GM15510 (cell line): Measurements from ENCODE around the gene MRAP.

ENCODE experiments used
- POLR2A ChIP-seq: IDR thresholded peaks from 3 replicates; pipeline ENCODE4 v1.6.1; 2011; ENCODE audit warnings: borderline replicate concordance; ENCODE audit not compliant: insufficient read length; ENCODE audit errors: extremely low read depth

MRAP gene

DNA sequence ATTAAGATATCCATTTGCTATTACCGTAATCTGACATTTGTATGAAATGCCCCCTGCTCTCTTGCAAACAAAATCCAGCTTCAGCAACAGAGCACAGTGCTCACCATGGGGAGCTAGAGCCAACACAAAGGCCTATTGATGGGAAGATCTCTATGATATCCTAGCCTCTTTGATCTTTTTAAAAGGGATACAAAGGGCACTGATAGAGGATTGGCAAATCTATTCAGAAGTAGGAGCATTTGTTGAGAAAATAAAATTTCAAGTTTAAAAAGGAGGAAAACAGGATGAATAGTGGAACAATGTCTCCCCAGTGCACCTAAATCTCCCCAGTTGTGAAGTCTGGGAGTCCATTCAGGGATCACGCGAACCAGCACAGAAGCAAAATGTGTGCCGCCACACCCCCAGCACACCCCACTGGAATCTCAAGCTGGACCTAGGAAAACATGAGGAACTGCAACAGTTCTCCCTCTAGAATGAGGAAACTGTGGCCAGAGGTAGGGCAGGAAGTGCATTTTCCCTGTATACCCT lies 32.2 kb downstream of the MRAP start:
- TF ChIP-seq POLR2A = no peak

DNA sequence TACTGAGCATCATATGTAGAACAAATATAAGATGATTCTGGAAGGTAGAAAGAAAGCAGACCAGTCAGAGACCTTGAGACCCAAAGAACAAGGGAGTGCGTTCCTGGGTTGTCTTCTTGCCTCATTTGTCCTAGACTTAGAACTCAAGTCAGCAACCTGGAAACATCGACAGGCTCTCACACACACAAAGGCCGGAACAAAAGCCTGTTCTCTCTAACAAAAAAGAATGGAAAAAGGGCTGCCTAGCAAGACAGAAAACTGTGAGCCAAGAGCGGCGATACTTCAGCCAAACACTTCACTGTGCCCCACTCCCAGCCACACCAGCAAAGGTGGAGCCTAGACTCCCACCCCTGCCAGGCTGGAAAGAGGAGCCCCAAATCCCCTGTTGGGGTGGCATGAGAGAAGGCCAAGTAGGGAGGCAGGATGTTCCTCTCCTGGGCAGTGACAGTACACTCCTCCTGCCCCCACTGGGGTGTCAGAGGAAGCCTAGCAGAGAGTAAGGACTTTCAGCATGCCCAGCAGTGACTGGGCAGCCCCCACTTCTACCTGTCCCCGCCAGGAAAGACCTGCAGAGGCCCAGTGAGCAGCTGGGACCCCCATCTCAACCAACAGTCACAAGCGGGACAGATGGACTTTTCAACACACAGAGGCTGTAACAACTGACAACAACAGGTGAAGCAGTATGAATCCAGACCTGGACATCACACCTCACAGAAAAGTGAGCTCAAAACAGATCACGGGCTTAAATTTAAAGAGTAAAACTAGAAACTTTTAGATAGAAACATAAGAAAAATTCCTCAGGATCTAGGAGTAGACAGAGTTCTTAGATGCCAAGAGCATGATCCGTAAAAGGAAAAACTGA lies 33.0 kb downstream of the MRAP start:
- no peak for TF ChIP-seq POLR2A

DNA sequence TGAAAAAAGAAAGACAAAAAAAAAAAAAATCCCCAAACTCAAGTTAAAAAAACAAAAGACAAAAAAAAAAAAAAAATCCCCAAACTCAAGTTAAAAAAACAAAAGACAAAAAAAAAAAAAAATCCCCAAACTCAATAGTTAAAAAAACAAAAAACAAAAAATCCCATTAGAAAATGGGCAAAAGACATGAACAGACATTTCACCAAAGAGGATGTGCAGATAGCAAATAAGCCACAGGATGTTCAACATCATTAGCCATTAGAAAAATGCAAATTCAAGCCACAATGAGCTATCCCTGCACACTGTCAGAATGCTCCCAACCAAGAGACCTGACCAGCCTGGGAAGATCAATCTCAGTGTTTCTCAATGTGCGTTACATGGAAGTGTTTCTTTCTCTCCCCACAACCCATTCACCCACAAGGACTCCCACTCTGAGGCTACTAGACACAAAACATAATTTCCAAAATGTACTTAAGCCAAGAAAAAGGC lies 33.9 kb downstream of the MRAP start:
- TF ChIP-seq POLR2A = no peak

DNA sequence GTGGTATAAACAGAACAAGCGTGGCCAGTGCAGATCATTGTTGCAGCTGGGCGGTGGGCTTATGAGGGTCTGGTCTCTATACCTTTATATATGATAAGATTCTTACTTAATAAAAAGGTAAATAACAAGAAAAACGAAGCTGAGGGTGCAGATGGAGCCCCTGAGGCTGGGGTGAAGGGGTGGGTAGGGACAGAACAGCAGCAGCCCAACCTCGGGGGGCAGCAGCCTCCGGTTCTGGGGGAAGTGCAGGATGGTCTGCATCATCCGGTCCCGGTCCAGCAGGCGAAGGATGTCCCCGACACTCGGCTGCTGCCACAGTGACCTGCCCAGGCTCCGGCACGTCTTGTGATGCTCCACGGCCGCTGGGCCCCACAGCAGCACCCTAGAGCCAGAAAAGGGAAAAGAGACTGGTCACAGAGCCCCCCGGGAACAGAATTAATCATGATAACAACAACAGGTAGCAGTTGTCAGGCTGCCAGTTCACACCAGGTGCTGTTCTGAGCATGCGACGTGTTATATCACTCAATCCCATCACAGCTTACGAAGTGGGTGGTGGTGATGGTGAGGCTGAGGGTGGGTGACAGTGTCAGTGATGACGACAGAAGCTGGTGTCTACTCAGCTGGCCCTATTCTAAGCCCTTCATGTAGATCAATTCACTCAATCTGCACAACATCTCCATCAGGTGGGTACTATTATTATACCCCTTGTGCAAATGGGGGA lies 35.5 kb downstream of the MRAP start:
- TF ChIP-seq POLR2A = no peak

DNA sequence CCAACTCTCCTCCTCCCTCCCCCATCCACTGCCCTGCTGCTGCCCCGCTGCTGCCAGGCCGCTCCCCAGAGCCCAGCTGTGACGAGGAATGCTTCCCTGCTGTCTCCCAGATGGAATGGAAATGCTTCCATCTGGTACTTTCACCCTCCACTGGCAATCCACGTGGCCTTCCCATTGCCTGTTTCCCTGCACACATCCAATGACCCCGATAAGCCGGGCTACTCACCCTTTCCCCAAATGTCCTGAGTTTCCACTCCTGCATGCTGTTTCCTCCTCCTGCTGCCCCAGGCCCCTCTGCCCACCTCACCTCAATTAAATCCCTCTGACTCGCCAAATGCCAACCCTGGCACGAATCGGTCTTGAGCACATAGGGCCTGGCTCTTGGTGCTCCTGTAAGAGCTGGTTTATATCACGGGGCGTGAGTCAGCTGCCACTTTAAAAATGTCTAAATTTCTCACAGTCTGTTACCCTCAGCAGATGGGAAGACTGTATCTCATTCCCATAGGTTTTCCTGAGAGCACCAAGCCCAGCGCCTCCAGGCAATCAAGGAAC lies 36.4 kb downstream of the MRAP start:
- TF ChIP-seq POLR2A = no peak

DNA sequence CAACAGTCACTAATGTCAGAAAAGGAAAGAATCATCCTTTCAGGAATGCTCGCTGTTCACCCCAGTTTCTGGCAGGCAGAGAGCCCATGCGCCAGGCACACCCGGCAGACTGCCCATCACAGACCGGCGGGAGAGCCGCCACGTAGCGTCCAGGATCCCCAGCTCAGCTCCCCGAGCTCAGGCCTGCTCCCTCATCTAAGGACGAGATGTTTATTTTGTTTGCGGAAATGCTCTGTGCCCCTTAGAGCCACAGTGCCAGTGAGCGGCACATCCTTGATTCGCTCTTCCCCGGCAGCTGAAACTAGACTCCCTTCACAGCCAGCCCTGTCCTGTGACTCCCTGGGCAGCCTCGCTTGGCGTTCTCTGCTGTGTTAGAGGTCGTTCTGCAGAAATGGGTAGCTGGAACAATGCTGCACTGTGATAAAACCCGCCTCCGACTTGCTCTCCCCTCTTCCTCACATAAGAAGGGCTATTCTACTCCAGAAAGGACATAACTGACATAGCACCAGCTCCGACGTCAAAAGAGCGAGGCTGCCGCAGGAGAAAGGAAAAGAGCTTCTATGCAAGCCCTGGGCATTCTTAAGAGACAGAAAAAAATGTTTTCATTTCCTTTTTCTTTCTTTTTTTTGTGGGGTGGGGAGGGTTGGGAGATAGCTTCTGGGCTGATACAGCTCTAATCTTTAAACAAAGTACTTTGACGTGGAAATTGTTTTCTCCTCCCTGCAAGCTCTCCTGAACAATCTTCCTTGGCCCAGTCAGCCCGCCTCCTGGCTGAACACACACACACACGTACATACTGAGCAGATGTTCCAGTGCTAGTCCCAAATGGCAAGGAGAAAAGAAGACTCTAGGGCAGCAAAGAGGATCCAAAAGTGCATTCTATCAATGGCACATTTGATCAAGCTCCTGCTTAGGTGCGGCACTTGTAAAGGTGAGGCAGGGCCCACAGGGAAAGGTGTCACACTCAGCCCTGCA lies 37.2 kb downstream of the MRAP start:
- TF ChIP-seq POLR2A = no peak

DNA sequence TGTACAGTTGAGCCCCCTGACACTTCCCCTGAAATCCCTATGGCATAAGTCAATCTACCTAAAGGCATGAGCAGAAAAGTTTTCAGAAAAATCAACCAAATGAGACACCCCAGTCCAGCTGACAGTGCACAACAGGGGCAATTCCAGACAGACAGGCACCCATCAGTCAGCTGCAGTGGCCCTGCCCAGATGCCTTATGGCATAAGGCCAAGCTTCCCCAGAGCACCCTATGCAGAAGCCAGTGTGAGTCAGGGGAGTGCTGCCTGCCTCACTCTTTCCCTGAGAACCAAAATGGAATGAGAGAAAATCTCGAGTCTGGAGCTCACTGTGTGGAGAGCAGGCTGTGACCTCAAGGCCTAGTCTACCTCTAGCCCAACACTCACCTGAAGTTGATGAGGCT lies 38.1 kb downstream of the MRAP start:
- no peak for TF ChIP-seq POLR2A

DNA sequence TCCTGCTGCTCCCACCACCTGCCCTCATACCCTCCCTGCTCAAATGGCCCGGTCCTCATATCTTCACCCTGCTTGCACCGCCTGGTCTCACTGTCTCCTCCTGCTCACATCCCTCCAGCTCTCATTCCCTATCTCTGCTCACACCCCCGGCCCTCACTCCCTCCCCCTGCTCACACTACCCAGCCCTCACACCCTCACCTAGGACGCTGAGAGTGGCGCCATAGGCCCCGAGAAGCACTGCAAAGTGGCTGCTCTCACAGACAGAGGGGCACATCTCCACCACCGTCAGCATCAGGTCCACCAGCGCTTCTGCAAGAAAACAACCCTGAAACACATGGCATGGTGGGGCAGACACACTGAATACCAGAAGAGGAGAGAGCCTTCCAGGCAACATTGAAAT lies 38.6 kb downstream of the MRAP start:
- no peak for TF ChIP-seq POLR2A

DNA sequence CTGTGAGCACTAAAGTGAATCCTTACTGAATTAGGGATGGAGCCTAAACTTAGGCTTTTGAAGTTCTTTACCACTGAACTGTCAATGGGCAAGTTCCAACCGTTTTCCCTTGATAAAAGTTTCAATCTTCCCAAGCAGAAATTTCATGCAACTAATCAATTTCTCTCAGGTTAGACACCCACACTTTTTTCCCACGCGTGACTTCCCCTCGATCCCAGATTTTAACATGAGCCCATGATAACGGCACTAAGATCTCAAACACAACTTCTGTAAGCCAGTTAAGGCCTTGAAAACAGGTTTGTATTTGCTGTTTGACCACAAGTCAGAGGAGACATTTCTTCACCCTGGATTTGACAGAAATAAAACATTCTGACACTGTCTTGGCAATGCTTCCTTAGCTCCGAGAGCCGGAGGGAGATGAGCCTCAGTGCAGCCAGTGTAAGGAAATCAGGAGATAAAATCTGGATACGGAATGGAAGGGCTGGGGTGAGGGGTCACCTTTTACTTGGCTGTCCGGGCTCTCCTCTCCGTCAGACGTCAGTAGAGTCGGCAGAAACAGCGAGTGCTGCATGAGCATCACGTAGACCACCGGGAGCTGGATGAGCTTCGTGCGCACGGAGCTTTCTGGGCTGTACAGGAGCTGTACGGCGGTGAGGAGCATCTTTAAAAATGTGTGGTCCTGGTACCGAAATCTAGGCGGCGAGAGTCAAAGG lies 39.7 kb downstream of the MRAP start:
- TF ChIP-seq POLR2A = no peak

DNA sequence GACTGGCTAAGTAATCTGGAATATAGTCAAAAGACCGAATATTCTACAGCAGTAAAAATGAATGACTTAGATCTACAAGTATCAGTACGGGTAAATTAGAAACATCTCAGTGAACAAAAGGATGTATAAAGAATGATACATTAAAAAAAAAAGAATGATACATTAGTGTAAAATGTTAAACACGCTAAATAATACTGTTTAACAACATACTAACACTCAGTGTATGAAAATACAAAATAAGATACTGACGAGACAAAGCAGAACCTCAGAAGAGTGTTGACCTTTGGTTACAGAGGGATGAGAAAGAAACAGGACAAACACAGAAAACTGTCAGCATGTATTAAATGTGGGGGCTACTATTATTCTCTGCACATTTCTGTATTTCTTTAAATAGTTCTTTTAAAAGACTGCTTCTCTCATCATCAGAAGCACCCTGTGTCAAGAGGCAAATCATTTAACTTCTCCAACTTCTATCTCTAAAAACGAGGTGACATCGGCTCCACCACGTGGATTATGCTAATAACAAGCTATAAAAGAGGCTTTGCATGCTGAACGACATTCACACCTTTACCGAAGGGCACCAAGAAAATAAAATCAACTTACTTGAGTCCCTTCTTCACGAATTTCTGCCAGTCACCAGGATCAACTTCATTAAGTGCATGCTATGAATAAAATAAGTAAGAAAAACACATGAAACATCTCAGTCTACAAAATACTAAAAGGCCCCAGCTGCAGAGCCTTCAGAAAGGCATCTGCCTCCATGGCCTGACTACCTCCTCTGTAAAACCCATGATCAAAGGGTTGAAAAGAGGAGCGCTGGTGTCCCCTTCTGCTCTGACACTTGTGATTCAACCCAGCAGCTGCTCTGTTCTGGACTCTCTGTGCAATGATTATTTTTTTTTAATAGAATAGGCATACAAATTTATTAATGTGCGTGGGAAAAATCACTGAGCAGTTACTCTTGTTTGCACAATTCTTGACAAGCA lies 42.5 kb downstream of the MRAP start:
- no peak for TF ChIP-seq POLR2A

DNA sequence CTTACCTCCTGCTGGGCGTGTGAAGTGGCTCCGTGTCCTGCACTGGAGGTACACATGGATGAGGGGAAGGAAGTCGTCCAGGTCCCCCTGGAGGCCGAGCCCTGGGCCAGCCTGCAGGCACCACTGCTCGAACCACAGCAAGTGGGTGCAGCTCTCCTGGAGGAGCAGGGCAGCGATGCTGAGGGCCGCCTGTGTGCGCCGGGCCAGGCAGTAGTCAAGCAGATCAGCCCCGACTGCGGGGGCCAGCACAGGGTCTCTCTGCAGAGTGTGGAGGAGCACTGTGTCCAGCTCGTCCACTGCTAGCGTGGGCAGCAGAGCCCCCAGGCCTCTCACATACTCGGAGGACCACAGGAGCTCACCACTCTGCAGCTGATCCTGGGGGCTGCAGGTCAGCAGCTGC lies 48.3 kb downstream of the MRAP start:
- no peak for TF ChIP-seq POLR2A

DNA sequence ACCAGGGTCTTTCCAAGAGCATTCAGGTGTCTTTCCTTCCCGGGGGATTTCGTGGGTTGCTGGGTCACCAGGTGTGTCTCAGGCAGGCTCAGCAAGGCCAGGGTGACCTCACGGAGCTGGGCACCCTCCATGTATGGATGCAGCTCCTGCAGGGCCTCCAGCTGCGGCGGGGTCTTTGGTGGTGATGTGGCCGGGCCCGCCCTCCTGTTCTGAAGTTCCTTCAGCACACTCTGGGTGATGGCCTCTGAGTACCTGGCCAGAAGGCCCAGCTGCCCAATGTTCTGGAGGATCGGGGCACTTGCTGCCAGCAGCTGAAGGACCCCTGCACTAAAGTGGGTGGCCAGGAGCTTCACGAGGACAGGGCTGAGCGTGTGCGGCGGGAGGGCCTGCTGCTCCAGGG lies 48.7 kb downstream of the MRAP start:
- TF ChIP-seq POLR2A = no peak
